ENCODE data around the gene GNLY.

GRCh38 chr2:85718885-85719492, 24.8 kb downstream of the GNLY start:
- TF ChIP-seq RAD21 (CRISPR knock-in tag; conservative IDR thresholded peaks at IDR 0.05 in 1 of 2, IDR thresholded peaks at IDR 0.05 in 1 of 2) = no peak
- TF ChIP-seq NFYB (IDR thresholded peaks at IDR 0.05; ENCODE audit: extremely low read depth, insufficient read length) = no peak
- TF ChIP-seq RAD51 (IDR thresholded peaks at IDR 0.05; ENCODE audit: borderline replicate concordance, low read depth) = no peak
